Fibroblast of villous mesenchyme (primary cell): ENCODE results near the gene CDH22. TPM values are rescaled to one million over a fixed set of nuclear protein-coding genes. Genes with fewer than 3 reads are reported as not detected.

Source experiments
- DNase-seq: peaks from one replicate; pipeline ENCODE4 v3.0.0-alpha.2; 2010; ENCODE audit warnings: low read depth
- H3K4me3 ChIP-seq: 2 replicates; pipeline ENCODE4 v1.5.1; 2011; ENCODE audit warnings: low read depth, mild to moderate bottlenecking, low read length
- CTCF ChIP-seq: IDR thresholded peaks from 2 replicates; pipeline ENCODE4 v1.5.1; 2012; ENCODE audit warnings: low read depth, mild to moderate bottlenecking, low read length; ENCODE audit not compliant: insufficient read depth
- total RNA-seq: library from RNA; depleted of rRNA; stranded (reverse); fragments of >200 nt; gene quantifications from 2 replicates; pipeline ENCODE4 v1.2.3, GENCODE V29; 2012

CDH22 gene
- total RNA-seq, 1 donor, result not detected

GRCh38 chr20:46154305-46154704 lies 154.0 kb downstream of the CDH22 start:
- no peak overlapping the region for H3K4me3 ChIP-seq
- no peak for TF ChIP-seq CTCF
- DNase-seq, result no peak

DNA sequence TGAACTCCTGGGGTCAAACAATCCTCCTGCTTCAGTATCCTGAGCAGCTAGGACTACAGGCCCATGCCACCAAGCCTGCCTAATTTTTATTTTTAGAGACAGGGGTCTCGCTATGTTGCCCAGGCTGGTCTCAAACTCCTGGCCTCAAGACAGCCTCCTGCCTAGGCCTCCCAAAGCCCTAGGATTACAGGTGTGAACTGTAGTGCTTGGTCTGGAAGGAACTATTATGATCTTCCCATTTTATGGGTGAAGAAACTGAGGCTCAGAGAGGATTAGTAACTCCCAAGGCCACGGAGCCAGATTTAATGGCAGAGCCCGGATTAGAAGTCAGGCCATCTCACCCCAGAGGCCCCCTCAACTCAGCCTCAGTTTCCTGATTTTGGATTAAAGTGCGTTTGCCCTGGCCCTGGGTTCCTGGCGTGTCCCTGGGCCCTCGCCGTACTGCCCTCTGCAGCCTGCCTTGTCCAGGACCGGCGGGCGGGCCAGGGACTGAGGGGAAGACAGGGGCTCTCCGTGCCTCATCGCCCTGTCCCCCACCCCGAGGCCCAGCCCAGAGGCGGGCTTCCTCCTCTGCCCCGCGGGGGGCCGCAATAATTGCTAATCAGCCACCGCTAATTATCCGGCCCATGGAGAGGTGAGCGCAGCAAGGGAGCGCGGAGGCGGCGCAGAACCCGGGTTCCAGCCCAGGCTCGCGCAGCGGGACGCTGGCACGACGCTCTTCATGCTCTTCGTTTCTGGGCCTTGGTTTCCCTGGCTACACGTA lies 155.3 kb downstream of the CDH22 start:
- H3K4me3 ChIP-seq, result no peak overlapping the region
- DNase-seq, result no peak
- no peak for TF ChIP-seq CTCF

DNA sequence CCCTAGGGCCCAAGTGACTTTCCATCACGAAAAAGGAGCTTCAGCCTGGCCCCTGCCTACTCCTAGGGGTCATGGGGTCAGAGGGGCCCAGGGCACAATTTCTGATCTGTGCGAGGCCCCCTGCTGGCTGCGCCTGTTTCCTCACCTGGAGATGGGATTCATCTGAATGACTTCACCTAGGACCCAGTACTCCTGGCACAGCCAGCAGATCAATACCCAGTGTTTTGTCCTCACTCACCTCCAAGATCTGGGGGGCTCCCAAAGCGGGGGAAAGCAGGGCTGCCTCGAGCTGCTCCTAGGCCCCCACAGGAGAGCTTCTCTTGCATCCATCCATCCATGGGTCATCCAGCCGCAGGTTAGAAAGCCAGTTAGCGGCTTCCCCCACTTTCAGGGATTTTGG lies 156.4 kb downstream of the CDH22 start:
- peak; percentile 36 for TF ChIP-seq CTCF
- DNase-seq, result no peak
- no peak overlapping the region for H3K4me3 ChIP-seq

GRCh38 chr20:46150943-46151342 lies 157.4 kb downstream of the CDH22 start:
- no peak for DNase-seq
- H3K4me3 ChIP-seq, result no peak overlapping the region
- TF ChIP-seq CTCF, result no peak

GRCh38 chr20:46148313-46149208 lies 159.7 kb downstream of the CDH22 start:
- TF ChIP-seq CTCF, result no peak
- no peak overlapping the region for H3K4me3 ChIP-seq
- DNase-seq, result no peak

- H3K4me3 ChIP-seq, result no peak overlapping the region
- no peak for DNase-seq
Measured at GRCh38 chr20:46145713-46146112, 162.6 kb downstream of the CDH22 start.

More at GRCh38 chr20:46145713-46146112, 162.6 kb downstream of the CDH22 start:
- TF ChIP-seq CTCF, result no peak
